Esophagus squamous epithelium (tissue), 4 donors: ENCODE data around the gene PHF21B.

Experiments used
- CTCF ChIP-seq, 6 experiments: fragments of 450-650 bp in 4 of 6; fragments of 200-600 bp in 2 of 6; sonication (generic) in 2 of 6; IDR thresholded peaks; one replicate each; pipeline ENCODE4 v1.5.1; 2016 to 2019; ENCODE audit warnings: antibody characterized with exemption in 6 of 6, mild to moderate bottlenecking in 4 of 6, moderate library complexity in 4 of 6
- POLR2A ChIP-seq, 4 donors: fragments of 450-650 bp; IDR thresholded peaks; one replicate each; pipeline ENCODE4 v1.6.1; 2017; ENCODE audit warnings: antibody characterized with exemption in 4 of 4, mild to moderate bottlenecking in 4 of 4, moderate library complexity in 3 of 4

- TF ChIP-seq CTCF (IDR thresholded peaks at IDR 0.05) (no peak), POLR2A (IDR thresholded peaks at IDR 0.05) (no peak)
Observed at GRCh38 chr22:44884562-44884961, 125.2 kb downstream of the PHF21B start.
